Natural killer cell (primary cell): ENCODE measurements around the gene CTSZ. TPM values are rescaled to one million over a fixed set of nuclear protein-coding genes. Genes with fewer than 3 reads are reported as not detected.

Experiments used
- ATAC-seq, 3 donors: fragments of 150-1000 bp in 2 of 3; fragments of 200-7000 bp in 1 of 3; cut with Tn5 transposase; 1 replicate in 1 of 3; 2 replicates in 2 of 3; pipeline ENCODE4 v1.10.0; 2021; ENCODE audit warnings: mild to moderate bottlenecking in 2 of 3, moderate library complexity in 2 of 3
- DNase-seq, 2 donors: peaks; one replicate each; pipeline versions ENCODE4 v3.0.0 to v3.0.0-alpha.2; 2013 to 2021; ENCODE audit warnings: mixed read lengths in 1 of 2
- H3K27ac ChIP-seq: one replicate; pipeline ENCODE4 v1.5.1; 2013; ENCODE audit warnings: mild to moderate bottlenecking, low read length
- H3K27me3 ChIP-seq: one replicate; pipeline ENCODE4 v1.6.1; 2013; ENCODE audit warnings: low read length; ENCODE audit not compliant: control insufficient read depth, insufficient read depth
- H3K36me3 ChIP-seq: one replicate; pipeline ENCODE4 v1.6.1; 2013; ENCODE audit warnings: low read length; ENCODE audit not compliant: control insufficient read depth, insufficient read depth
- H3K4me1 ChIP-seq: one replicate; pipeline ENCODE4 v1.6.1; 2013; ENCODE audit warnings: low read length; ENCODE audit not compliant: control insufficient read depth, insufficient read depth
- H3K4me3 ChIP-seq: one replicate; pipeline ENCODE4 v1.5.1; 2013; ENCODE audit warnings: low read length
- H3K9me3 ChIP-seq: one replicate; pipeline ENCODE4 v1.6.1; 2013; ENCODE audit warnings: low read length; ENCODE audit not compliant: control insufficient read depth, insufficient read depth
- H3K27ac Mint-ChIP-seq, 2 donors: one replicate each; pipeline ENCODE4 v1.8.0; 2022; ENCODE audit warnings: mild to moderate bottlenecking in 2 of 2, mixed read lengths in 2 of 2, moderate library complexity in 1 of 2
- H3K27me3 Mint-ChIP-seq, 2 donors: one replicate each; pipeline ENCODE4 v1.8.0; 2022; ENCODE audit warnings: low read depth in 2 of 2, mixed read lengths in 2 of 2
- H3K36me3 Mint-ChIP-seq: one replicate; pipeline ENCODE4 v1.8.0; 2022; ENCODE audit warnings: mixed read lengths
- H3K4me1 Mint-ChIP-seq, 2 donors: one replicate each; pipeline ENCODE4 v1.8.0; 2022; ENCODE audit warnings: mixed read lengths in 2 of 2
- H3K4me3 Mint-ChIP-seq: one replicate; pipeline ENCODE4 v1.8.0; 2022; ENCODE audit warnings: mild to moderate bottlenecking, moderate library complexity, mixed read lengths
- H3K9me3 Mint-ChIP-seq, 2 donors: one replicate each; pipeline ENCODE4 v1.8.0; 2022; ENCODE audit warnings: mixed read lengths in 2 of 2
- whole genome bisulfite sequencing: methylation state at CpG from one replicate; pipeline ENCODE4 v1.1.7; 2013; ENCODE audit warnings: missing lambda C conversion rate; ENCODE audit not compliant: insufficient coverage; 5-methylcytosine and 5-hydroxymethylcytosine counted together
- intact Hi-C: fragments of 100-400 bp; cut with micrococcal nuclease; formaldehyde crosslinking; loops from one replicate; pipeline ENCODE4 v1.14.2; 2022
- total RNA-seq, 4 donors: library from RNA; stranded (reverse); fragments of 120-200 nt in 1 of 4; gene quantifications; one replicate each; pipeline versions ENCODE4 v1.2.3 to v1.2.4, GENCODE V29; 2013 to 2022
- TF ChIP-seq, protein P1 (sequence below): fragments of 200-600 bp; IDR thresholded peaks from one replicate; pipeline ENCODE4 v1.8.0; 2022; ENCODE audit warnings: antibody characterized with exemption

Gene CTSZ
- total RNA-seq, 3 donors from 2014 or later (not counting 1 experiment from before 2014, with no cell fraction given): 30.5 to 52.5 (median 42.3) TPM

DNA sequence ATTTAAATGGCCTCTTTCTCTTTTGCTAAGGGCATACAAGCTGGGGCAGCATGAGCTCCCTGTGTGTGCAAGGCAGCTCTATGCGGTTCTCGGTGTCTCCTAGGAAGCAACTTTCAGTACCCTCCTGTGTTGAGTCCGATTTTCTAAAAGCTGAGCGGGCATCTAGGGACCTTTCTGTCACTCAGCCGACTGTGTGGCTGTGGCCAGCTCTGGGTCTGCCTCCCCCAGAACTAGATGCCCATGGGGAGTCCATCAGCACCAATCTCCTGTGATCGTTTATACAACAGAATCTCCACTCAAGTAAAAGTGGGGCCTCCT lies 18.5 kb downstream of the CTSZ start:
- Histone ChIP-seq H3K27ac (no peak overlapping the region), H3K27me3 (no peaks in the 10 kb centered on the region), H3K4me3 (no peak overlapping the region), H3K9me3 (no peaks in the 10 kb centered on the region), H3K4me1 (peaks cover 7% of the 10 kb centered on the region), H3K36me3 (peaks cover 73% of the 10 kb centered on the region)
- Mint-ChIP-seq H3K4me1 (peaks cover 12 to 17% of the 10 kb centered on the region in 2 donors), H3K36me3 (peaks cover 30% of the 10 kb centered on the region), H3K27me3 (no peaks in the 10 kb centered on the region), H3K4me3 (no peak overlapping the region), H3K27ac (no peak overlapping the region), H3K9me3 (no peaks in the 10 kb centered on the region)
- TF ChIP-seq, protein P1, sequence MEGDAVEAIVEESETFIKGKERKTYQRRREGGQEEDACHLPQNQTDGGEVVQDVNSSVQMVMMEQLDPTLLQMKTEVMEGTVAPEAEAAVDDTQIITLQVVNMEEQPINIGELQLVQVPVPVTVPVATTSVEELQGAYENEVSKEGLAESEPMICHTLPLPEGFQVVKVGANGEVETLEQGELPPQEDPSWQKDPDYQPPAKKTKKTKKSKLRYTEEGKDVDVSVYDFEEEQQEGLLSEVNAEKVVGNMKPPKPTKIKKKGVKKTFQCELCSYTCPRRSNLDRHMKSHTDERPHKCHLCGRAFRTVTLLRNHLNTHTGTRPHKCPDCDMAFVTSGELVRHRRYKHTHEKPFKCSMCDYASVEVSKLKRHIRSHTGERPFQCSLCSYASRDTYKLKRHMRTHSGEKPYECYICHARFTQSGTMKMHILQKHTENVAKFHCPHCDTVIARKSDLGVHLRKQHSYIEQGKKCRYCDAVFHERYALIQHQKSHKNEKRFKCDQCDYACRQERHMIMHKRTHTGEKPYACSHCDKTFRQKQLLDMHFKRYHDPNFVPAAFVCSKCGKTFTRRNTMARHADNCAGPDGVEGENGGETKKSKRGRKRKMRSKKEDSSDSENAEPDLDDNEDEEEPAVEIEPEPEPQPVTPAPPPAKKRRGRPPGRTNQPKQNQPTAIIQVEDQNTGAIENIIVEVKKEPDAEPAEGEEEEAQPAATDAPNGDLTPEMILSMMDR: no peak
- ATAC-seq (no peak), DNase-seq (no peak)
- WGBS: over 99% methylated on average over 5 of the region's 6 CpGs
- intact Hi-C loops: no loop called here

DNA sequence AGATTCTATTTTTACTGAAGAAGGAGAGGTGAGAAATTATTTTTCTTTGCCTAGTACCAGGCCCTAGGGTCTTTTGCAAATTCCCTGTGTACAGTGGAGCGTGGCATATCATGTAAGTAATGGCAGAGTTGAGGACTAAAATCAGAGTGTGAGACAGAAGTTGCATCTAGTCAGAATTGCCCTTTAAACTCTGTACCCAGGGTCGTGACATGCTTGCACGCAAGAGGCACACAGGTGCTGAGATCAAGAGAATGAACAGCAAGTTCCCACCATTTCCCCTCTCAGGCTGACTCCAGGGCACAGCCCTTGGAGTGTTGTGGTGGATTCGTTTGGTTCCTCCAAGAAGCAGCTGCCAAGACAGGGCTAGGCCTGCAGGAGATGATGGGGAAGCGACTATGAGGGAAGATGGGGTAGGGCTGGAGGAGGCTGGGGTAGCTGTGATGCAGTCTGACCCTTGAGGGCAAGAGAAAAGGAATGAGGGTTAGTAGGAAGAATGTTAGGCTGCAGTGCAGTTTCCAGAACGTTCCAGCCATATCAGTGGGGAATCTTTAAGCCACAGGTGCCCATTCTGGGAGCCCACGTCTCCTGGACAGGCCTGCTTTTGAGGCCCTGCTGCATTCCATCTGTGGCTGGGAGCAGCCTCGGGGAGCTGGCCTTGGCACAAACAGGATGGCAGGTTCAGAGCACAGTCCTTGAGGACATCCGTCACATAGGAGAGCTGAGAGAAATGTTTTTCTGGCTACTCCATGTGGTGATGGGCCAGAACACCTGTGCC lies 19.1 kb downstream of the CTSZ start:
- Histone ChIP-seq H3K27me3 (no peaks in the 10 kb centered on the region), H3K4me3 (no peak overlapping the region), H3K36me3 (peaks cover 67% of the 10 kb centered on the region), H3K9me3 (no peaks in the 10 kb centered on the region), H3K27ac (no peak overlapping the region), H3K4me1 (peaks cover 12% of the 10 kb centered on the region)
- H3K4me1 Mint-ChIP-seq: peaks cover 14 to 17% of the 10 kb centered on the region in 2 donors
- H3K36me3 Mint-ChIP-seq: peaks cover 30% of the 10 kb centered on the region
- no peak for ATAC-seq
- no peak overlapping the region for H3K4me3 Mint-ChIP-seq
- WGBS: 97% methylated on average over 9 of the region's 9 CpGs
- intact Hi-C loops: no loop called here
- H3K27me3 Mint-ChIP-seq: no peaks in the 10 kb centered on the region
- H3K9me3 Mint-ChIP-seq: no peaks in the 10 kb centered on the region
- no peak for DNase-seq
- TF ChIP-seq, protein P1: no peak
- peak overlapping the region in 1 of 2 donors; percentile 17 for H3K27ac Mint-ChIP-seq

DNA sequence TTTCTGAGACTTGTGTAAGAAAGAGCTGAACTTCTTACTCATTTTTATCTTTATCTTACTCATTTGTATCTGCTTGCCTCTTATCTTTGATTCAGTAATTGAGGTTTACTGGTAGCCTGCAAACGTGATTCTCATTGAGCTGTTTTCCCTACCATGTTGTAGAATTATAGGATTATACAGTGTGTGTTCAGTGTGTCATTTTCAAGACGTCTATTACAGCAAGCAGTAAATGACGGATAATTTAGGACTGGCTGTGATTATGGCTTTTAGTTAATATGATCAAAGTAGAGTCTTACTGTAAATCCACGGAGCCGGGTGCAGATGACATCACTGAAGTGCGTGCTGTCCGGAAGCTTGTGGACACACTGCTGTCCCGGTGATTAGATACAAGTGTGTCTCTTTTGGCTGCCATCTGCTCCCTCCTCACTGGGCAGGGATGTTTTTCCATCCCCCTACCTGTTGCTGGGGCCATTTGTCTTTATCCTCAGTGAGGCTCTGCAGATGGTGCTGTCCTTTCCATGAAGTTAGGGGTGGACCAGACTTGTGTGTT lies 20.0 kb downstream of the CTSZ start:
- peaks cover 58% of the 10 kb centered on the region for H3K36me3 ChIP-seq
- peaks cover 22% of the 10 kb centered on the region for H3K4me1 ChIP-seq
- H3K36me3 Mint-ChIP-seq: peaks cover 30% of the 10 kb centered on the region
- no peaks in the 10 kb centered on the region for H3K9me3 ChIP-seq
- H3K27ac ChIP-seq: no peak overlapping the region
- no peak overlapping the region for H3K4me3 Mint-ChIP-seq
- no peaks in the 10 kb centered on the region for H3K27me3 Mint-ChIP-seq
- no peak for ATAC-seq
- H3K9me3 Mint-ChIP-seq: no peaks in the 10 kb centered on the region
- peaks cover 24 to 26% of the 10 kb centered on the region in 2 donors for H3K4me1 Mint-ChIP-seq
- DNase-seq: no peak
- WGBS: 92% methylated on average over 8 of the region's 8 CpGs
- no peak overlapping the region for H3K27ac Mint-ChIP-seq
- H3K4me3 ChIP-seq: no peak overlapping the region
- no peaks in the 10 kb centered on the region for H3K27me3 ChIP-seq
- intact Hi-C loops: no loop called here
- TF ChIP-seq, protein P1: no peak
